ENCODE data around the gene TSPAN31. TPM values are rescaled to one million over a fixed set of nuclear protein-coding genes. Genes with fewer than 3 reads are reported as not detected.

TSPAN31 gene
- total RNA-seq, 1 donor from 2014 or later: 64.0 TPM

GRCh38 chr12:57752668-57753000 is 7.8 kb downstream of the TSPAN31 start:
- no peak for DNase-seq (ENCODE audit: low read depth)

GRCh38 chr12:57753756-57754337 is 9.0 kb downstream of the TSPAN31 start:
- DNase-seq (ENCODE audit: low read depth): no peak

GRCh38 chr12:57754411-57755193 is 9.8 kb downstream of the TSPAN31 start, which contains the start of gene MARCHF9:
Gene MARCHF9 (plus strand): TSS chr12:57755103. CDS start chr12:57755529, 426 bp downstream.
- peak; percentile 62 for DNase-seq (ENCODE audit: low read depth)

GRCh38 chr12:57755194-57755453 is 10.3 kb downstream of the TSPAN31 start:
- no peak for DNase-seq (ENCODE audit: low read depth)

- no peak for DNase-seq (ENCODE audit: low read depth)
Measured at GRCh38 chr12:57755454-57756372, 10.9 kb downstream of the TSPAN31 start.

GRCh38 chr12:57756406-57757341 is 11.8 kb downstream of the TSPAN31 start:
- DNase-seq (ENCODE audit: low read depth): no peak

GRCh38 chr12:57757771-57758170 is 12.9 kb downstream of the TSPAN31 start:
- no peak for DNase-seq (ENCODE audit: low read depth)

GRCh38 chr12:57758552-57759359 is 13.9 kb downstream of the TSPAN31 start:
- no peak for DNase-seq (ENCODE audit: low read depth)

- peak; percentile 36 for DNase-seq (ENCODE audit: low read depth)
Measured at GRCh38 chr12:57759360-57759980, 14.6 kb downstream of the TSPAN31 start.

GRCh38 chr12:57760347-57760982 is 15.6 kb downstream of the TSPAN31 start:
- DNase-seq (ENCODE audit: low read depth): no peak

- no peak for DNase-seq (ENCODE audit: low read depth)
Measured at GRCh38 chr12:57761391-57761998, 16.7 kb downstream of the TSPAN31 start.

- DNase-seq (ENCODE audit: low read depth): no peak
Measured at GRCh38 chr12:57762463-57762862, 17.6 kb downstream of the TSPAN31 start.

GRCh38 chr12:57763881-57764661 is 19.2 kb downstream of the TSPAN31 start:
- no peak for DNase-seq (ENCODE audit: low read depth)

- DNase-seq (ENCODE audit: low read depth): no peak
Measured at GRCh38 chr12:57764662-57765002, 19.8 kb downstream of the TSPAN31 start.

- DNase-seq (ENCODE audit: low read depth): no peak
Measured at GRCh38 chr12:57765003-57765697, 20.3 kb downstream of the TSPAN31 start.

GRCh38 chr12:57765698-57766463 is 21.0 kb downstream of the TSPAN31 start:
- DNase-seq (ENCODE audit: low read depth): no peak

All from renal cortical epithelial cell (primary cell).